Tibial nerve (tissue), 4 donors: ENCODE results near the gene SLC35F3. TPM values are rescaled to one million over a fixed set of nuclear protein-coding genes. Genes with fewer than 3 reads are reported as not detected.

Experiments
- DNase-seq, 2 donors: peaks; one replicate each; pipeline ENCODE4 v3.0.0-alpha.2; 2019; ENCODE audit warnings: low spot score in 2 of 2
- H3K27ac ChIP-seq, 4 donors: fragments of 200-600 bp; sonication (generic) in 3 of 4; one replicate each; pipeline ENCODE4 v1.5.1; 2017 to 2019; ENCODE audit warnings: mild to moderate bottlenecking in 1 of 4
- H3K27me3 ChIP-seq, 2 donors: fragments of 200-600 bp; sonication (generic) in 1 of 2; one replicate each; pipeline versions ENCODE4 v1.5.1 to v1.6.0; 2017 to 2019
- H3K36me3 ChIP-seq, 3 donors: fragments of 200-600 bp; sonication (generic); one replicate each; pipeline ENCODE4 v1.5.1; 2018 to 2019
- H3K4me1 ChIP-seq, 4 donors: fragments of 200-600 bp; sonication (generic) in 3 of 4; one replicate each; pipeline ENCODE4 v1.5.1; 2017 to 2019
- H3K4me3 ChIP-seq, 4 donors: fragments of 200-600 bp; sonication (generic) in 3 of 4; one replicate each; pipeline ENCODE4 v1.5.1; 2017 to 2019; ENCODE audit warnings: mild to moderate bottlenecking in 1 of 4, moderate library complexity in 1 of 4
- H3K9me3 ChIP-seq, 4 donors: fragments of 200-600 bp; sonication (generic) in 3 of 4; one replicate each; pipeline ENCODE4 v1.5.1; 2017 to 2019
- EP300 ChIP-seq, 2 donors: sonication (generic); formaldehyde crosslinking; IDR thresholded peaks; one replicate each; pipeline ENCODE4 v1.6.1; 2017; ENCODE audit warnings: antibody characterized with exemption in 2 of 2, mild to moderate bottlenecking in 1 of 2
- POLR2A ChIP-seq, 2 donors: fragments of 450-650 bp; IDR thresholded peaks; one replicate each; pipeline ENCODE4 v1.6.1; 2017; ENCODE audit warnings: antibody characterized with exemption in 2 of 2, mild to moderate bottlenecking in 2 of 2, moderate library complexity in 2 of 2
- WGBS, 2 donors: methylation state at CpG; one replicate each; pipeline ENCODE4 v1.1.5; 2018; 5-methylcytosine and 5-hydroxymethylcytosine counted together
- total RNA-seq, 4 donors: library from RNA; depleted of rRNA; stranded (reverse); fragments of >200 nt; gene quantifications; one replicate each; pipeline ENCODE4 v1.1.0, GENCODE V29; 2016
- TF ChIP-seq, protein P1 (sequence below), 5 experiments: fragments of 200-600 bp in 3 of 5; fragments of 450-650 bp in 2 of 5; sonication (generic) in 3 of 5; IDR thresholded peaks; one replicate each; pipeline ENCODE4 v1.5.1; 2016 to 2019; ENCODE audit warnings: antibody characterized with exemption in 5 of 5, mild to moderate bottlenecking in 3 of 5, moderate library complexity in 2 of 5

SLC35F3 gene
- total RNA-seq, 4 donors from 2014 or later, result 0.90 TPM; not detected in 3

DNA sequence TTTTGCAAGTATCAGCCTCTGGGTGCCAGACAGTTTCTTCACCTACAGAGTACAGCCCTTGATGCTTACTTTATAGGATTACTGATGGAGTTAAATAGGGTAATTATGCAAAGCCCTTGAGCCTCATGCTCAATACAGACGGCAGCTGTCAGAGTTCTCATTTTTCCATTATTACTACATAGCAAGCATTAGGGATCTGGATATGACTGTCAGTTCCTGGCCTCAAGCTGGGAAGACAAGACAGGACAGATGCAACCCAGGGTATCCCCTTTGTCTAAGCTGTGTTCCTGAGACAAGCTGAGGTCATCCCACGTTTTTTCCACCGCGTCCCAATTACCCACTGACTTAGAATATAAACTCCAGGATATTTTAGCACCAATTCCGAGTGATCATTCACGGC, 94.4 kb downstream of the SLC35F3 start:
- TF ChIP-seq EP300 (IDR thresholded peaks at IDR 0.05) (no peak), POLR2A (IDR thresholded peaks at IDR 0.05) (no peak)
- TF ChIP-seq, protein P1, sequence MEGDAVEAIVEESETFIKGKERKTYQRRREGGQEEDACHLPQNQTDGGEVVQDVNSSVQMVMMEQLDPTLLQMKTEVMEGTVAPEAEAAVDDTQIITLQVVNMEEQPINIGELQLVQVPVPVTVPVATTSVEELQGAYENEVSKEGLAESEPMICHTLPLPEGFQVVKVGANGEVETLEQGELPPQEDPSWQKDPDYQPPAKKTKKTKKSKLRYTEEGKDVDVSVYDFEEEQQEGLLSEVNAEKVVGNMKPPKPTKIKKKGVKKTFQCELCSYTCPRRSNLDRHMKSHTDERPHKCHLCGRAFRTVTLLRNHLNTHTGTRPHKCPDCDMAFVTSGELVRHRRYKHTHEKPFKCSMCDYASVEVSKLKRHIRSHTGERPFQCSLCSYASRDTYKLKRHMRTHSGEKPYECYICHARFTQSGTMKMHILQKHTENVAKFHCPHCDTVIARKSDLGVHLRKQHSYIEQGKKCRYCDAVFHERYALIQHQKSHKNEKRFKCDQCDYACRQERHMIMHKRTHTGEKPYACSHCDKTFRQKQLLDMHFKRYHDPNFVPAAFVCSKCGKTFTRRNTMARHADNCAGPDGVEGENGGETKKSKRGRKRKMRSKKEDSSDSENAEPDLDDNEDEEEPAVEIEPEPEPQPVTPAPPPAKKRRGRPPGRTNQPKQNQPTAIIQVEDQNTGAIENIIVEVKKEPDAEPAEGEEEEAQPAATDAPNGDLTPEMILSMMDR (IDR thresholded peaks at IDR 0.05), result no peak
- no peak overlapping the region for H3K4me3 ChIP-seq
- DNase-seq, result no peak
- 79 to 81% methylated on average over 6 of the region's 6 CpGs for WGBS, 2 donors
- H3K27me3 ChIP-seq, result no peaks in the 10 kb centered on the region
- H3K36me3 ChIP-seq, result no peaks in the 10 kb centered on the region
- H3K9me3 ChIP-seq, result no peaks in the 10 kb centered on the region
- no peaks in the 10 kb centered on the region for H3K4me1 ChIP-seq
- H3K27ac ChIP-seq, result no peak overlapping the region

DNA sequence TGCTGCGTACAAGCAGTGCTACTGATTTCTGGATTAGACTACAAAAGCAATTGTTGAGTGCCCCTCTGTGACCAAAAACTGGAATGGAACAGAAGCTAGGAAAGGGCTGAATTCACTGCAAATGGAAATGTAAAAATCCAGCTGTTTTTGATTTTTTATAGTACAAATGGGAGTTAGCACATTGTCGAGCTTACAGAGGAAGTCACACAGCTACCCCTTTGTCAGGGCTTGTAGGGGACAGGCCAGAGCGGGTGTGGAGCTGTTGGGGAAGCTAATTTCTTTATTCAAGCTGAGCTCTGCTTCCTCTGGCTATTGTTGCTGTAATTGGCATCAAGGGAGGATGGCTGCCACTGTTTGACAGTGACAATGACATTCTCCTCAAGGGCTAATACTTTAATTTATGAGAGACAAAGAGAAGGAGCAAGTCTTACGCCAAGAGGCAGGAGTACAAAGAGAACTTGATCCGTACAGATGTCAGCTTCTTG, 96.1 kb downstream of the SLC35F3 start:
- WGBS, 2 donors, result 29 to 31% methylated on average over 5 of the region's 5 CpGs
- Histone ChIP-seq H3K9me3 (no peaks in the 10 kb centered on the region), H3K27me3 (no peaks in the 10 kb centered on the region), H3K4me1 (no peaks in the 10 kb centered on the region), H3K4me3 (no peak overlapping the region), H3K36me3 (no peaks in the 10 kb centered on the region), H3K27ac (no peak overlapping the region)
- TF ChIP-seq, protein P1 (IDR thresholded peaks at IDR 0.05), result no peak
- TF ChIP-seq POLR2A (IDR thresholded peaks at IDR 0.05) (no peak), EP300 (IDR thresholded peaks at IDR 0.05) (no peak)
- no peak for DNase-seq

DNA sequence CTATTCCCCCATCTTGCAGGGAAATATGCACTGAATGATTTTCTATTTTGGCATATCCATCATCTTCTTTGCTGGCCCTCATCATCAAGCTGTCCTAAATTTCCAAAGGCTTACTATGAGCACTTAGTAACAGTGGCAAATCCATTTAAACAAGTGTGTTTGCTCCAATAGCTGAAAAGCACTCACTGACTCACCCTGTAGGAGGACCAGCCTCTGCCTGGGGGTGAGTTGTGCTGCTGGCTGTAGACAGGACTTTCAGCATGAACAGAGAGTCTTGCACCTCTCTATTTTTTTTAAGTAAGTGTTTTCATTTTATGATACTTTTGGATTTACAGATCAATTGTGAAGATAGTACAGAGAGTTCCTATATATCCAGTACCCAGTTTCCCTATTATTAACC, 97.3 kb downstream of the SLC35F3 start:
- H3K27me3 ChIP-seq, result no peaks in the 10 kb centered on the region
- H3K27ac ChIP-seq, result no peak overlapping the region
- H3K4me1 ChIP-seq, result no peaks in the 10 kb centered on the region

DNA sequence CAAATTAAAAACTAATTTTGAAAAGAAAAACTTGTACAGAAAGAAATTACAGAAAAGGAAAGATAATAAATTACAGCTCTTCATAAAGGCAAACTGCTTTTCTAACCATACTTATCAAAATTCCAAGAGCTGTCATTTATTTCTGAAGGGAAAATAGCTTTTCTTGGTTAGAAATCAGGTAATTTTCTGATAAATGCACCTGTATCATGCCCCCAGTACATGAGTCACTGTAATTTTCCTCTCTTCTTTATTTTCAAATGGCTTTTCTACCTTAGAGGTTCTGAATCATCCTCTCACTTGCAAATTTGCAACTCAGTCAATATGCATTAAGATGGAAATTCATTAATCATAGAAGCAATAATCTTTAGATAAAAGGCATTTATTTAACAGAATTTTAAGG, 100.1 kb downstream of the SLC35F3 start:
- no peaks in the 10 kb centered on the region for H3K36me3 ChIP-seq
- H3K4me3 ChIP-seq, result no peak overlapping the region
- TF ChIP-seq EP300 (IDR thresholded peaks at IDR 0.05) (no peak), POLR2A (IDR thresholded peaks at IDR 0.05) (no peak)
- TF ChIP-seq, protein P1 (IDR thresholded peaks at IDR 0.05), result no peak
- H3K4me1 ChIP-seq, result no peaks in the 10 kb centered on the region
- no peak overlapping the region for H3K27ac ChIP-seq
- H3K9me3 ChIP-seq, result peaks cover 0 to 7% (median 0%) of the 10 kb centered on the region in 4 donors
- no peaks in the 10 kb centered on the region for H3K27me3 ChIP-seq
- no peak for DNase-seq

More for the DNA sequence above, 97.3 kb downstream of the SLC35F3 start:
- H3K9me3 ChIP-seq, result no peaks in the 10 kb centered on the region
- TF ChIP-seq EP300 (IDR thresholded peaks at IDR 0.05) (no peak), POLR2A (IDR thresholded peaks at IDR 0.05) (no peak)
- TF ChIP-seq, protein P1 (IDR thresholded peaks at IDR 0.05), result no peak
- H3K36me3 ChIP-seq, result no peaks in the 10 kb centered on the region
- no peak overlapping the region for H3K4me3 ChIP-seq
- no peak for DNase-seq

DNA sequence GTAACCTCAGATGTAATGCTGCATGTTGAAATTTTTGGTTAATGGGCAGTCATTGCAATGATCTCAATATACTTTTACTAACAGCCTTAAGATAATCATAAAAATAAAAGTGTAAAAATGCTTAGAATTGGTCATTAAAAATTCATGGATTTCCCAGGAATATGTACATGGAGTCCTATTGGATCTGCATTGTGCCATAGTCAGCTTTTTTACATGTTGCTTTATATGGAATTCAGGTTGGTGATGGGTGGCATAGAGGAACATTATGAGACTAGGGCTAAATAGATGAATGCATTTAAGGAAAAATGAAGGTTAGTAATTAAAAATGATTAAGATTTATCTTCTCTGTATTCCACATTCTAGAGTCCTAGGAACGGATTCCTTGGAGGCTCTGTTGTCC, 103.2 kb downstream of the SLC35F3 start:
- Histone ChIP-seq H3K4me1 (no peaks in the 10 kb centered on the region), H3K4me3 (no peak overlapping the region), H3K27me3 (no peaks in the 10 kb centered on the region), H3K36me3 (no peaks in the 10 kb centered on the region), H3K9me3 (peaks cover 0 to 13% (median 0%) of the 10 kb centered on the region in 4 donors), H3K27ac (no peak overlapping the region)
- 81 to 89% methylated on average over 1 of the region's 1 CpG for WGBS, 2 donors
- DNase-seq, result no peak
- TF ChIP-seq, protein P1 (IDR thresholded peaks at IDR 0.05), result no peak
- TF ChIP-seq EP300 (IDR thresholded peaks at IDR 0.05), result no peak
- TF ChIP-seq POLR2A (IDR thresholded peaks at IDR 0.05), result no peak
